ENCODE data around the gene ZNF331.

The ZNF331 gene

DNA sequence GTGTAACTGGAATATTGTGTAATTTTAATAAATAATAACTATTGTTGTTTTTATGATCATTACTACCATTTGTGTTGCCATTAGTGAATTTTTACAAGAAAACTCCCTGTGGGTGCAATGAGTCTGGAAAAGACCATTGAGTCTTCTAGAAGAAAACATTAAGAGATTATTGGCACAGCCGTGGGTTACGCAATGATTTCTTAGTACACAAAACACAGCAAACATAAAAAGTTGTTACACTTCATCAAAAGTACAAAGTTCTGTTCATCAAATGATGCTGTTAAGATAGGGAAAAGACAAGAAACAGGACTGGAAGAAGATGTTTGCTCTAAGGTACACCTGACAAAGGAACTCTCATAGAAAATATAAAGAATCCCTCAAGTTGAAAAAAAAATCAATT is 41.6 kb downstream of the ZNF331 start:
- H3K9me3 ChIP-seq (ENCODE audit: insufficient read depth, low read length): peaks cover 33% of the 10 kb centered on the region
- no peak overlapping the region for H3K4me3 ChIP-seq (ENCODE audit: low read length)
- no peak overlapping the region for H3K4me2 ChIP-seq (ENCODE audit: low read length)
- H3K27me3 ChIP-seq (ENCODE audit: low read depth, low read length): no peaks in the 10 kb centered on the region
- H2AFZ ChIP-seq (ENCODE audit: low read depth, low read length): no peak overlapping the region
- H3K36me3 ChIP-seq (replicated peaks; ENCODE audit: low read depth, low read length): peaks cover 45% of the 10 kb centered on the region
- no peak overlapping the region for H3K27ac ChIP-seq (ENCODE audit: low read length)
- H3K79me2 ChIP-seq (ENCODE audit: low read length): no peaks in the 10 kb centered on the region
- no peaks in the 10 kb centered on the region for H3K4me1 ChIP-seq (ENCODE audit: low read length)
- TF ChIP-seq EZH2phosphoT487 (IDR thresholded peaks at IDR 0.05; ENCODE audit: low read depth): no peak
- TF ChIP-seq, protein P1, sequence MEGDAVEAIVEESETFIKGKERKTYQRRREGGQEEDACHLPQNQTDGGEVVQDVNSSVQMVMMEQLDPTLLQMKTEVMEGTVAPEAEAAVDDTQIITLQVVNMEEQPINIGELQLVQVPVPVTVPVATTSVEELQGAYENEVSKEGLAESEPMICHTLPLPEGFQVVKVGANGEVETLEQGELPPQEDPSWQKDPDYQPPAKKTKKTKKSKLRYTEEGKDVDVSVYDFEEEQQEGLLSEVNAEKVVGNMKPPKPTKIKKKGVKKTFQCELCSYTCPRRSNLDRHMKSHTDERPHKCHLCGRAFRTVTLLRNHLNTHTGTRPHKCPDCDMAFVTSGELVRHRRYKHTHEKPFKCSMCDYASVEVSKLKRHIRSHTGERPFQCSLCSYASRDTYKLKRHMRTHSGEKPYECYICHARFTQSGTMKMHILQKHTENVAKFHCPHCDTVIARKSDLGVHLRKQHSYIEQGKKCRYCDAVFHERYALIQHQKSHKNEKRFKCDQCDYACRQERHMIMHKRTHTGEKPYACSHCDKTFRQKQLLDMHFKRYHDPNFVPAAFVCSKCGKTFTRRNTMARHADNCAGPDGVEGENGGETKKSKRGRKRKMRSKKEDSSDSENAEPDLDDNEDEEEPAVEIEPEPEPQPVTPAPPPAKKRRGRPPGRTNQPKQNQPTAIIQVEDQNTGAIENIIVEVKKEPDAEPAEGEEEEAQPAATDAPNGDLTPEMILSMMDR (IDR thresholded peaks at IDR 0.05; ENCODE audit: low read depth, low read length): no peak
- no peak overlapping the region for H3K9ac ChIP-seq (ENCODE audit: low read length)
- no peaks in the 10 kb centered on the region for H4K20me1 ChIP-seq (ENCODE audit: insufficient read depth, low read length)

DNA sequence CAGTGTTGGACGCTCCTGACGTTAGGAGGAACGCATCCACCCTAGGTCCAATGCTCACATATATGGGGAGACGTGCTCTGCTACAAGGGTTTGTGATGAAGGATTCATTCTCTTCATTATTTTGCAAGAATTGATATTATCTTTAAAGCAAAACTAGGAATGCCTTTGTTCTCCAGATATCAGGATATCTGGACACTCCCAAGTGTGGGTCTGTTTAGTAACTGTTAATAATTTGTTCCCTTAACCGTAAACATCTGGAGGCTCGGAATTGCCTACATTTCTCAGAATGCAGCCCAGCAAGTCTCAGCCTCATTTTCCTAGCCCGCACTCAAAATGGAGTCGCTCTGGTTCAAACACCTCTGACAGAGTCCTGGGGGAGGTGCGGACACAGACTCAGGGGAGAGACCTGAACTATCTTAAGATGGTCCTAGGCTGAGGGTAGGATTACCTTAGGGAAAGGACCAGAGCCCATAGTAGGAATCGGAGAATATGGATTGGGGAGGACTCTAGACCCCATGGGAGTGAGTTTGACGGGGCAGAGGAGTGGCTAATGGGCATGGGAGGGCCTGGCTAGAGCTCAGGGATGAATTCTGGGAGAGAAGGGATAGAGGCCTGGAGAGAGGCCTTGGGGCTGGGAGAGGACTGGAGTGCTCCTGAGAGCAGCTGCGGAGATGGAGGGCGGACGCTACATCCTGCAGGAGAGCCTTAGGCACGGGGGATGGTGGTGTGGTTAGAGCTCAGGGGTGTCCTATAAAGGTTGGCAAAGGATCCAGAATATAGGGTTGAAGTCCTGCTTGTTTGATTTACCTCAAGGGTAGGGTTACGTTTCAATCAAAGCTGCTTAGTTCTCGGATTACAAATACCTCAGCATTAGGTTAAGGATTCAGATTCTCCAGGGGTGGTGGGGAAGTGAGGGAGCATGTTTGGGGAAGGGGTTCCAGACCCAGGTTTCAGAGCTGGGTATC is 43.2 kb downstream of the ZNF331 start:
- H3K79me2 ChIP-seq (ENCODE audit: low read length): no peaks in the 10 kb centered on the region
- H2AFZ ChIP-seq (ENCODE audit: low read depth, low read length): no peak overlapping the region
- H3K4me2 ChIP-seq (ENCODE audit: low read length): no peak overlapping the region
- H3K27ac ChIP-seq (ENCODE audit: low read length): no peak overlapping the region
- H3K9ac ChIP-seq (ENCODE audit: low read length): no peak overlapping the region
- no peaks in the 10 kb centered on the region for H3K4me1 ChIP-seq (ENCODE audit: low read length)
- H3K4me3 ChIP-seq (ENCODE audit: low read length): no peak overlapping the region
- H3K27me3 ChIP-seq (ENCODE audit: low read depth, low read length): no peaks in the 10 kb centered on the region
- peaks cover 36% of the 10 kb centered on the region for H3K36me3 ChIP-seq (replicated peaks; ENCODE audit: low read depth, low read length)
- TF ChIP-seq EZH2phosphoT487 (IDR thresholded peaks at IDR 0.05; ENCODE audit: low read depth): no peak
- TF ChIP-seq, protein P1 (IDR thresholded peaks at IDR 0.05; ENCODE audit: low read depth, low read length): no peak
- H3K9me3 ChIP-seq (ENCODE audit: insufficient read depth, low read length): peaks cover 33% of the 10 kb centered on the region
- no peaks in the 10 kb centered on the region for H4K20me1 ChIP-seq (ENCODE audit: insufficient read depth, low read length)

DNA sequence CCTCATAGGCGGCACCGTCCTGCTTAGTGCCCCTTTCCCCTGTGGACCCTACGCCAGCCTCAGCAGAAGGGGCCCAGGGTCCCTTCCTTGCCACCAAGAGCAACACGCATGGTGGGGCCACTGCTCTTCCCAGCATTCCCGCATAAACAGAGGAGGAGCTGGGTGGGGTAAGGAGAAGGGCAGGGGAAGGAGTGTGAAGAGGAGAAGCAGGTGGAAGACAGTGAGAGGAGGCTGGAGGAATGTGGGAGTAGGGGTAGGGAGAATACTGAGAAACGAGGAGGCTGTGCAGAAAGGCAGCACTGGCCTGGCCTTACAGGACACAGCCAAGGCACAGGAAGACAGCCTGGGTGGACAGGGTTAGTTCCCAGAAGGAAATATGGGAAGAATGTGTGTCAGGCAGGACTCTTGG is 43.9 kb downstream of the ZNF331 start:
- Histone ChIP-seq H3K4me2 (ENCODE audit: low read length) (no peak overlapping the region), H3K9ac (ENCODE audit: low read length) (no peak overlapping the region), H3K4me3 (ENCODE audit: low read length) (no peak overlapping the region), H3K27me3 (ENCODE audit: low read depth, low read length) (no peaks in the 10 kb centered on the region), H3K79me2 (ENCODE audit: low read length) (no peaks in the 10 kb centered on the region), H3K27ac (ENCODE audit: low read length) (no peak overlapping the region), H3K9me3 (ENCODE audit: insufficient read depth, low read length) (peaks cover 27% of the 10 kb centered on the region; the same call in 1 of the 2 replicates), H3K36me3 (replicated peaks; ENCODE audit: low read depth, low read length) (peaks cover 29% of the 10 kb centered on the region), H2AFZ (ENCODE audit: low read depth, low read length) (no peak overlapping the region), H4K20me1 (ENCODE audit: insufficient read depth, low read length) (no peaks in the 10 kb centered on the region), H3K4me1 (ENCODE audit: low read length) (no peaks in the 10 kb centered on the region)
- TF ChIP-seq EZH2phosphoT487 (IDR thresholded peaks at IDR 0.05; ENCODE audit: low read depth): no peak
- TF ChIP-seq, protein P1 (IDR thresholded peaks at IDR 0.05; ENCODE audit: low read depth, low read length): no peak

DNA sequence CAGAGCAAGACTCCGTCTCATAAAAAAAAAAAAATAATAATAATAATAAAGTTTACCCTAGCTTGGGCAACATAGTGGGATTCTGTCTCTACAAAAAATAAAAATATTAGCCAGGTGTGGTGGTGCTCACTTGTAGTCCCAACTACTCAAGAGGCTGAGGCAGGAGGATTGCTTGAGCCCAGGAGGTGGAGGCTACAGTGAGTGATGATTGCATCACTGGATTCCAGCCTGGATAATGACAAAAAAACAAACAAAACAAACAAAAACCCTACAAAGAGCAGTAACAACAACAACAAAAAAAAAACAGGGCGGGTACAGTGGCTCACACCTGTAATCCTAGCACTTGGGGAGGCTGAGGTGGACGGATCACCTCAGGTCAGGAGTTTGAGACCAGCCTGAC is 45.2 kb downstream of the ZNF331 start:
- Histone ChIP-seq H3K9me3 (ENCODE audit: insufficient read depth, low read length) (peaks cover 15% of the 10 kb centered on the region; the same call in 1 of the 2 replicates), H2AFZ (ENCODE audit: low read depth, low read length) (no peak overlapping the region), H3K4me1 (ENCODE audit: low read length) (no peaks in the 10 kb centered on the region), H3K27me3 (ENCODE audit: low read depth, low read length) (no peaks in the 10 kb centered on the region), H3K36me3 (replicated peaks; ENCODE audit: low read depth, low read length) (peaks cover 16% of the 10 kb centered on the region), H3K4me2 (ENCODE audit: low read length) (no peak overlapping the region), H4K20me1 (ENCODE audit: insufficient read depth, low read length) (no peaks in the 10 kb centered on the region), H3K9ac (ENCODE audit: low read length) (no peak overlapping the region), H3K27ac (ENCODE audit: low read length) (no peak overlapping the region), H3K79me2 (ENCODE audit: low read length) (no peaks in the 10 kb centered on the region), H3K4me3 (ENCODE audit: low read length) (no peak overlapping the region)
- TF ChIP-seq, protein P1 (IDR thresholded peaks at IDR 0.05; ENCODE audit: low read depth, low read length): no peak
- TF ChIP-seq EZH2phosphoT487 (IDR thresholded peaks at IDR 0.05; ENCODE audit: low read depth): no peak
